HG02763 (cell line): ENCODE measurements around the gene TBC1D3I.
"Not testable (repeated sequence)": the region's sequence is repeated elsewhere in the genome, so short reads cannot be mapped to it uniquely, and the experiment has no call there.

Experiments
- ATAC-seq: cut with Tn5 transposase; IDR thresholded peaks from one replicate; pipeline ENCODE4 v1.9.1; 2021; ENCODE audit warnings: mild to moderate bottlenecking, moderate library complexity; ENCODE audit not compliant: unreplicated experiment

TBC1D3I gene

GRCh38 chr17:36264470-36264869 is at the start of gene TBC1D3I:
Gene TBC1D3I, minus strand, starts transcription at chr17:36264570. Its CDS starts 1,585 bp downstream, at chr17:36262985.
- not testable (repeated sequence) for ATAC-seq

GRCh38 chr17:36295161-36295560 is 30.8 kb upstream of the TBC1D3I start:
- ATAC-seq, result not testable (repeated sequence)

GRCh38 chr17:36289965-36290612 is 25.7 kb upstream of the TBC1D3I start:
- not testable (repeated sequence) for ATAC-seq

GRCh38 chr17:36284219-36284618 is 19.8 kb upstream of the TBC1D3I start:
- ATAC-seq, result not testable (repeated sequence)

- not testable (repeated sequence) for ATAC-seq
Observed at GRCh38 chr17:36283256-36283655, 18.9 kb upstream of the TBC1D3I start.

- ATAC-seq, result not testable (repeated sequence)
Observed at GRCh38 chr17:36242046-36242445, 22.3 kb downstream of the TBC1D3I start.

GRCh38 chr17:36229644-36230043 is 34.7 kb downstream of the TBC1D3I start:
- not testable (repeated sequence) for ATAC-seq

GRCh38 chr17:36222967-36223366 is 41.4 kb downstream of the TBC1D3I start:
- ATAC-seq, result not testable (repeated sequence)

- not testable (repeated sequence) for ATAC-seq
Observed at GRCh38 chr17:36221581-36222100, 42.7 kb downstream of the TBC1D3I start.

GRCh38 chr17:36220737-36221580 is 43.4 kb downstream of the TBC1D3I start:
- ATAC-seq, result not testable (repeated sequence)

- ATAC-seq, result not testable (repeated sequence)
Observed at GRCh38 chr17:36219556-36219955, 44.8 kb downstream of the TBC1D3I start.

GRCh38 chr17:36215406-36216308 is 48.7 kb downstream of the TBC1D3I start:
- not testable (repeated sequence) for ATAC-seq

- no peak for ATAC-seq
Observed at GRCh38 chr17:36214918-36215317, 49.5 kb downstream of the TBC1D3I start.

- no peak for ATAC-seq
Observed at GRCh38 chr17:36213695-36214094, 50.7 kb downstream of the TBC1D3I start.

- ATAC-seq, result no peak
Observed at GRCh38 chr17:36212966-36213365, 51.4 kb downstream of the TBC1D3I start.

GRCh38 chr17:36212272-36212605 is 52.1 kb downstream of the TBC1D3I start:
- no peak for ATAC-seq

- not testable (repeated sequence) for ATAC-seq
Observed at GRCh38 chr17:36211484-36212271, 52.7 kb downstream of the TBC1D3I start.

- ATAC-seq, result peak; percentile 56
Observed at GRCh38 chr17:36210439-36211211, 53.7 kb downstream of the TBC1D3I start, which contains the start of gene CCL4L2. Gene CCL4L2, plus strand, starts transcription at chr17:36211063.

GRCh38 chr17:36209575-36209974 is 54.8 kb downstream of the TBC1D3I start:
- no peak for ATAC-seq
